ENCODE measurements around the gene FAM174B.

Gene FAM174B

DNA sequence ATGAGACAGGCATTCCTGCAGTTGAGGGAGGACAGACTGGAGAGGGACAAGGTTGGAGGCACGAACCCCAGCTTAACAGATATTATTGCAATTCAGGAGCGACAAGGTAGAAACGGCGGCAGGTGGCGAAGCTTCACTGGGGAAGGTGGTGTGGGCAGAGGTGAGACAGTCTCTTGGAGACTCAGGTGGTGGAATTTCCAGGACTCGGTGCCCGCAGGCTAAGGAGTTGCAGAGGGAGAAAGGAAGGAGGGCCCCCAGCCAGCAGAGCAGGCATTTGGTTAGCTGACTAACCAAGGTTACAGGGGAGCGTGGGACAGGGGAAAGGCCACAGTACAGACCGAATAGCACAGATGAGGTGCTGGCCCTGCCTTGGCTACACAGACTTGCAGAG is 3.0 kb downstream of the FAM174B start:
- H3K4me3 ChIP-seq (ENCODE audit: low read depth, low read length): no peak overlapping the region
- TF ChIP-seq, protein P1, sequence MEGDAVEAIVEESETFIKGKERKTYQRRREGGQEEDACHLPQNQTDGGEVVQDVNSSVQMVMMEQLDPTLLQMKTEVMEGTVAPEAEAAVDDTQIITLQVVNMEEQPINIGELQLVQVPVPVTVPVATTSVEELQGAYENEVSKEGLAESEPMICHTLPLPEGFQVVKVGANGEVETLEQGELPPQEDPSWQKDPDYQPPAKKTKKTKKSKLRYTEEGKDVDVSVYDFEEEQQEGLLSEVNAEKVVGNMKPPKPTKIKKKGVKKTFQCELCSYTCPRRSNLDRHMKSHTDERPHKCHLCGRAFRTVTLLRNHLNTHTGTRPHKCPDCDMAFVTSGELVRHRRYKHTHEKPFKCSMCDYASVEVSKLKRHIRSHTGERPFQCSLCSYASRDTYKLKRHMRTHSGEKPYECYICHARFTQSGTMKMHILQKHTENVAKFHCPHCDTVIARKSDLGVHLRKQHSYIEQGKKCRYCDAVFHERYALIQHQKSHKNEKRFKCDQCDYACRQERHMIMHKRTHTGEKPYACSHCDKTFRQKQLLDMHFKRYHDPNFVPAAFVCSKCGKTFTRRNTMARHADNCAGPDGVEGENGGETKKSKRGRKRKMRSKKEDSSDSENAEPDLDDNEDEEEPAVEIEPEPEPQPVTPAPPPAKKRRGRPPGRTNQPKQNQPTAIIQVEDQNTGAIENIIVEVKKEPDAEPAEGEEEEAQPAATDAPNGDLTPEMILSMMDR (IDR thresholded peaks at IDR 0.05; ENCODE audit: low read depth, low read length): no peak

DNA sequence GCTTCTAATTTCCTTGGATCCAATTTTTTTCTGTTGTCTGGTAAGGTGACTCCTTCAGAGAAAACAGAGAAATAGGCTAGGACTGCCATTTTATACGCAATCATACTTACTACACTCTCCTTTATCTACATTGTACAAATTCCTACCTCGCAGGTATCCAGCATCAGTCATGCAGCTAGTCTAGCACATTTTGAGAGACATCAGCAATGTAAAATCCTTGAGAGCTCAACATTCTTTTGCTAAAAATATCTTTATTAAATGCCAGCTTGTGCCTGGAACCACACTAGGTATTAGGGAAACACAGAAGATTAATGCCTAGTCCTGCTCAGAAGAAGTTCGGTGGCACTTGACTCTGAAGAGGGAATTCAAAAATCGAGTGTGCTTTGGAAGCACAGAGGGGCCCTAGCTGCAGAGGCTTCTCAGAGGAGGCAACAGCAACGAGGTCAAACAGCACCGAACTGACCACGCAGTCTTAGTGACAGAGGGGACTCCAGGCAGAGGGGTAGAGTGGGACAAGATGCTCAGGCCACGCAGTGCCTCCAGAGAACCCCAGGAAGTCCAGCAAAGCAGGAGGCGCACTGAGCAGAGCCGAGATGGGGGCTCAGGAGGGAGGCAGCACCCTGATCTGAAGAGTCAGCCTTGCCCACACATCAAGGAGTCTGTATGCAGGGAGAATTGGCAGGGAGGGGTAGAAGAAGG is 3.5 kb downstream of the FAM174B start:
- TF ChIP-seq, protein P1 (IDR thresholded peaks at IDR 0.05; ENCODE audit: low read depth, low read length): no peak
- H3K36me3 ChIP-seq: peaks cover 28% of the 10 kb centered on the region
- H3K27ac ChIP-seq: peak overlapping the region; percentile 25
- H3K9me3 ChIP-seq (ENCODE audit: severe bottlenecking): no peaks in the 10 kb centered on the region
- no peak for DNase-seq
- no peaks in the 10 kb centered on the region for H3K27me3 ChIP-seq (ENCODE audit: insufficient read depth, low read depth, severe bottlenecking)
- no peak overlapping the region for H3K4me3 ChIP-seq (ENCODE audit: low read depth, low read length)

More for the DNA sequence above, 3.0 kb downstream of the FAM174B start:
- Histone ChIP-seq H3K36me3 (peaks cover 25% of the 10 kb centered on the region), H3K27ac (peak overlapping the region; percentile 25), H3K9me3 (ENCODE audit: severe bottlenecking) (no peaks in the 10 kb centered on the region), H3K27me3 (ENCODE audit: insufficient read depth, low read depth, severe bottlenecking) (no peaks in the 10 kb centered on the region)
- DNase-seq: no peak

DNA sequence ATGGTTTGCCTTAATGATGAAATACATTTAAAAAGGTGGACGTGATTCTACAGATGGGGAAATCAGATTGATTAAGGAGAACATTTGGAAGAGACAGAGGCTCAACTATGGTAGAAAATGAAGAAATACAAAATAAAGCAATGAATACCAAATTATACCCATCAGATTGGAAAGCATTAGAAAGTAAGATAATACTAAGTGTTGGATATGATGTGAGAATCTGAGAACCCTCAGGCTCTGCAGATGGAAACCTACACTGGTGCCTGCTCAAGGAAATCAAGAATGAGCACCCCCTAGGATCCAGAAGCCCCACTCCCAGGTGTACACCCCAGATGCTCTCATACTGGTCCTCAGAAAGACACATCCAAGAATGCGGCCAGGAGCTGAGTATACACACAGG is 4.6 kb downstream of the FAM174B start:
- H3K27me3 ChIP-seq (ENCODE audit: insufficient read depth, low read depth, severe bottlenecking): no peaks in the 10 kb centered on the region
- peak overlapping the region; percentile 87 for H3K27ac ChIP-seq
- H3K9me3 ChIP-seq (ENCODE audit: severe bottlenecking): no peaks in the 10 kb centered on the region
- no peak for DNase-seq
- H3K4me3 ChIP-seq (ENCODE audit: low read depth, low read length): no peak overlapping the region
- TF ChIP-seq, protein P1 (IDR thresholded peaks at IDR 0.05; ENCODE audit: low read depth, low read length): no peak
- peaks cover 28% of the 10 kb centered on the region for H3K36me3 ChIP-seq

DNA sequence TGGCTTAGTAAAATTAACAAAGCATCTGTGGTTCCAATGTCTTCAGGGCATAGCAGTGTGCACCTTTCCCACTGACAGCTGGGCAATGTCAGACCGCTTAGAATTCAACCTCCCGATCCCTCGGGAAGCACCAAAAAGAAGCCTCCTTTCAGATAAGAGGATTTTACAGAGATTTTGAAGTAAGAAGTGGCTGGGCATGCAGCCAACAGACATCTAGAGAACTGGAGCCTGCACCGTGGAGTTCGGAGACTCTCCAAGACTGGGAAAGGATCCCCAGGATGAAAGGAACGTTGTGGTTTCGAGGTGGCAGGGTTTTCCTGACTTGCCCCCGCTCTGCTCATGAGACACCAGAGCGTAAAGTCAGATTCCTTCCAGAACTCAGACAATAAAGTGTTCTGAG is 5.3 kb downstream of the FAM174B start:
- peak overlapping the region; percentile 87 for H3K27ac ChIP-seq
- DNase-seq: peak; percentile 84

DNA sequence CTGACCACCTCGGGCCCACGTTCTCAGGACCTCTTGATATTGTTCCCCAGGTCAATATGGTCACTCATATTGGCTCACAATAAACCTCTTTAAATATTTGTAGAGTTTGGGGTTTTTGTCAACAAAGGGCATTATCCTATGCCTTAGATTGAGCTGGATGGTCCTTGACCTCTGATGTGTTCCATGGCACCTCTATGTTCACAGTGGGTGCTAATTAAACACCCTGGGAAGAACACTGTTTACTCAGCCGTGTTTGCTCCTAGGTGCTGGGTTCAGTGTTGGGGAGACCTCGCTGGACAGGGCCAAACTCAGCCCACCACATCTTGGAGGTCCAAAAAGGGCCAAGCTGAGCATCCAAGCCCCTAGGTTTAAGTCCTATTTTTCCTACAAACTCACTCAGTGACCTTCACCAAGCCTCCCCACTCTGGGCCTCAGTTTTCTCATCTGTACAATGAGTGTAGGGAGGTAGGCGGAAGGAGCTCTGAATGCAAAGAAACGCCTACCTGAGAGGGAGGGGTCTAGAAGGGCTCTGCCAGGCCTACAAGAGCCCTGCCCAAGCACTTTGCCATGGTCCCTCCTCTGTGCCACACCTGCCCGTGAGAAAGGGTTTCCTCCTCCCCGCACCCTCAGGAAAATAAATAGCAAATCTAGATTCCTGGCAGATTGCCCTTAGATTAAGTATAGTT is 7.2 kb downstream of the FAM174B start:
- H3K9me3 ChIP-seq (ENCODE audit: severe bottlenecking): no peaks in the 10 kb centered on the region
- peaks cover 25% of the 10 kb centered on the region for H3K36me3 ChIP-seq
- peak overlapping the region; percentile 87 for H3K27ac ChIP-seq

More for the DNA sequence above, 5.3 kb downstream of the FAM174B start:
- no peak overlapping the region for H3K4me3 ChIP-seq (ENCODE audit: low read depth, low read length)
- H3K36me3 ChIP-seq: peaks cover 28% of the 10 kb centered on the region
- no peaks in the 10 kb centered on the region for H3K9me3 ChIP-seq (ENCODE audit: severe bottlenecking)
- TF ChIP-seq, protein P1 (IDR thresholded peaks at IDR 0.05; ENCODE audit: low read depth, low read length): no peak
- H3K27me3 ChIP-seq (ENCODE audit: insufficient read depth, low read depth, severe bottlenecking): no peaks in the 10 kb centered on the region

More for the DNA sequence above, 7.2 kb downstream of the FAM174B start:
- DNase-seq: no peak
- TF ChIP-seq, protein P1 (IDR thresholded peaks at IDR 0.05; ENCODE audit: low read depth, low read length): no peak
- H3K27me3 ChIP-seq (ENCODE audit: insufficient read depth, low read depth, severe bottlenecking): no peaks in the 10 kb centered on the region
- H3K4me3 ChIP-seq (ENCODE audit: low read depth, low read length): no peak overlapping the region

Measured in WERI-Rb-1 (cell line).